Right atrium auricular region (tissue), 2 donors: ENCODE results near the gene CNGA3. TPM values are rescaled to one million over a fixed set of nuclear protein-coding genes. Genes with fewer than 3 reads are reported as not detected.
A peak's percentile ranks its signal among the peaks of the same experiment; 100 is the strongest.

Source experiments
- DNase-seq: peaks from one replicate; pipeline ENCODE4 v3.0.0-alpha.2; 2019; ENCODE audit warnings: low spot score
- H3K27ac ChIP-seq, 2 donors: fragments of 200-600 bp; sonication (generic); 1 replicate in 1 of 2; 2 replicates in 1 of 2; pipeline ENCODE4 v1.5.1; 2016 to 2019
- H3K27me3 ChIP-seq, 2 donors: fragments of 200-600 bp; sonication (generic); one replicate each; pipeline versions ENCODE4 v1.5.1 to v1.6.0; 2017 to 2019
- H3K36me3 ChIP-seq: fragments of 200-600 bp; sonication (generic); one replicate; pipeline ENCODE4 v1.5.1; 2016
- H3K4me1 ChIP-seq, 2 donors: fragments of 200-600 bp; sonication (generic); one replicate each; pipeline versions ENCODE4 v1.5.1 to v1.6.0; 2017 to 2019
- H3K4me3 ChIP-seq, 2 donors: fragments of 200-600 bp; sonication (generic); 1 replicate in 1 of 2; 2 replicates in 1 of 2; pipeline ENCODE4 v1.5.1; 2017 to 2019; ENCODE audit warnings: mild to moderate bottlenecking in 1 of 2, moderate library complexity in 1 of 2
- H3K9me3 ChIP-seq, 2 donors: fragments of 200-600 bp; sonication (generic); one replicate each; pipeline ENCODE4 v1.5.1; 2019
- total RNA-seq, 2 donors: library from RNA; depleted of rRNA; stranded (reverse); fragments of >200 nt; gene quantifications; one replicate each; pipeline ENCODE4 v1.1.0, GENCODE V29; 2016
- TF ChIP-seq, protein P1 (sequence below), 2 donors: fragments of 200-600 bp; sonication (generic); IDR thresholded peaks; one replicate each; pipeline ENCODE4 v1.5.1; 2019; ENCODE audit warnings: antibody characterized with exemption in 2 of 2

CNGA3 gene
- total RNA-seq, 2 donors from 2014 or later: not detected

- no peaks in the 10 kb centered on the region for H3K9me3 ChIP-seq
- H3K36me3 ChIP-seq: no peaks in the 10 kb centered on the region
- H3K27me3 ChIP-seq: no peaks in the 10 kb centered on the region
- H3K27ac ChIP-seq: no peak overlapping the region
- no peak overlapping the region for H3K4me3 ChIP-seq
- peaks cover 0 to 21% of the 10 kb centered on the region in 2 donors for H3K4me1 ChIP-seq
- TF ChIP-seq, protein P1, sequence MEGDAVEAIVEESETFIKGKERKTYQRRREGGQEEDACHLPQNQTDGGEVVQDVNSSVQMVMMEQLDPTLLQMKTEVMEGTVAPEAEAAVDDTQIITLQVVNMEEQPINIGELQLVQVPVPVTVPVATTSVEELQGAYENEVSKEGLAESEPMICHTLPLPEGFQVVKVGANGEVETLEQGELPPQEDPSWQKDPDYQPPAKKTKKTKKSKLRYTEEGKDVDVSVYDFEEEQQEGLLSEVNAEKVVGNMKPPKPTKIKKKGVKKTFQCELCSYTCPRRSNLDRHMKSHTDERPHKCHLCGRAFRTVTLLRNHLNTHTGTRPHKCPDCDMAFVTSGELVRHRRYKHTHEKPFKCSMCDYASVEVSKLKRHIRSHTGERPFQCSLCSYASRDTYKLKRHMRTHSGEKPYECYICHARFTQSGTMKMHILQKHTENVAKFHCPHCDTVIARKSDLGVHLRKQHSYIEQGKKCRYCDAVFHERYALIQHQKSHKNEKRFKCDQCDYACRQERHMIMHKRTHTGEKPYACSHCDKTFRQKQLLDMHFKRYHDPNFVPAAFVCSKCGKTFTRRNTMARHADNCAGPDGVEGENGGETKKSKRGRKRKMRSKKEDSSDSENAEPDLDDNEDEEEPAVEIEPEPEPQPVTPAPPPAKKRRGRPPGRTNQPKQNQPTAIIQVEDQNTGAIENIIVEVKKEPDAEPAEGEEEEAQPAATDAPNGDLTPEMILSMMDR (IDR thresholded peaks at IDR 0.05): no peak
- no peak for DNase-seq
Observed at GRCh38 chr2:98382086-98382485, 35.8 kb downstream of the CNGA3 start.

DNA sequence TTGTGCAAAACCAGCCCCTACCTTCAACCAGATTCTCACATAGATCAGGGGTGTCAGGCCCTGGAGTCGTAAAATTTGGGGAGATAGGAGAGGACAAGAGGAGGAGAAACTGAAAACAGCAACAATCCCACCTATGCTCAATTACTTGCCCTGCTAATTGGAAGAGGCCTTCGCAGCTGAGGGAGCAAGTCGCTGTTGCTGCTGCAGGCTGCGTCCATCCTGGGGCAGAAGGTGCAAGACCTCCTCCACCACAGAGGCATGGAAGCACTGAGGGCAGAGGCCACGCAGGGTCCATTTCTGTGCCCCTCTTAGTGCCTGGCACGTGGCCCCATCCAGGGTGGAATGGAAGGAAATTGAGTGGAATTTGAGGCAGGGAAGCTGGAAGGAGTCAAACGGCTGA is 36.5 kb downstream of the CNGA3 start:
- H3K9me3 ChIP-seq: no peaks in the 10 kb centered on the region
- H3K4me3 ChIP-seq: no peak overlapping the region
- TF ChIP-seq, protein P1 (IDR thresholded peaks at IDR 0.05): no peak
- no peak for DNase-seq
- no peaks in the 10 kb centered on the region for H3K27me3 ChIP-seq
- H3K27ac ChIP-seq: no peak overlapping the region
- H3K36me3 ChIP-seq: no peaks in the 10 kb centered on the region
- H3K4me1 ChIP-seq: peaks cover 0 to 21% of the 10 kb centered on the region in 2 donors

GRCh38 chr2:98383166-98383565 is 36.9 kb downstream of the CNGA3 start:
- Histone ChIP-seq H3K27me3 (no peaks in the 10 kb centered on the region), H3K27ac (no peak overlapping the region), H3K4me3 (no peak overlapping the region), H3K9me3 (no peaks in the 10 kb centered on the region), H3K4me1 (peaks cover 0 to 21% of the 10 kb centered on the region in 2 donors), H3K36me3 (no peaks in the 10 kb centered on the region)
- TF ChIP-seq, protein P1 (IDR thresholded peaks at IDR 0.05): no peak
- no peak for DNase-seq

- no peak overlapping the region for H3K27ac ChIP-seq
- no peaks in the 10 kb centered on the region for H3K36me3 ChIP-seq
- peaks cover 0 to 6% of the 10 kb centered on the region in 2 donors for H3K4me1 ChIP-seq
Observed at GRCh38 chr2:98385050-98385699, 38.9 kb downstream of the CNGA3 start.

DNA sequence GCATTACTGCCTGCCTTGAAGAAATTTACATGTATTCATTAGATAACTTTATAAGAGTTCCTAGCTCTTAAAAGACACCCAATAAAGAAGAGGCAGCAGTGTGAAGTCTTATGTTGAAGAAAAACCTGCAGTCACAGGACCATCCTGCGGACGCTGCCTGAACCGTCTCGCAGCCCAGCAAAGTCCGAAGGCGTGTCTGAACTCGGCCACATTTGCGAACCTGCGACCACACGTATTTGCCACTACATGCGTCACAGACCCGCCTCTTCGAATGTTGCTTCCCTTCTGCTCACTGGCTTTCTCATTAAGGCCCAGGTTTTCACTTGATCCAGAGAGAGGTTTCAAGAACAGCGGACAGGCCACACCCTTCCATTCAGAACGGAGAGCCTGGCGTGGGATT is 41.2 kb downstream of the CNGA3 start:
- Histone ChIP-seq H3K27me3 (no peaks in the 10 kb centered on the region), H3K4me3 (no peak overlapping the region), H3K9me3 (no peaks in the 10 kb centered on the region), H3K27ac (no peak overlapping the region), H3K4me1 (peaks cover 0 to 6% of the 10 kb centered on the region in 2 donors), H3K36me3 (no peaks in the 10 kb centered on the region)
- TF ChIP-seq, protein P1 (IDR thresholded peaks at IDR 0.05): no peak
- no peak for DNase-seq

More at GRCh38 chr2:98385050-98385699, 38.9 kb downstream of the CNGA3 start:
- DNase-seq: peak; percentile 79
- no peak overlapping the region for H3K4me3 ChIP-seq
- H3K9me3 ChIP-seq: no peaks in the 10 kb centered on the region
- TF ChIP-seq, protein P1 (IDR thresholded peaks at IDR 0.05): peak; percentile 83 to 94
- no peaks in the 10 kb centered on the region for H3K27me3 ChIP-seq

DNA sequence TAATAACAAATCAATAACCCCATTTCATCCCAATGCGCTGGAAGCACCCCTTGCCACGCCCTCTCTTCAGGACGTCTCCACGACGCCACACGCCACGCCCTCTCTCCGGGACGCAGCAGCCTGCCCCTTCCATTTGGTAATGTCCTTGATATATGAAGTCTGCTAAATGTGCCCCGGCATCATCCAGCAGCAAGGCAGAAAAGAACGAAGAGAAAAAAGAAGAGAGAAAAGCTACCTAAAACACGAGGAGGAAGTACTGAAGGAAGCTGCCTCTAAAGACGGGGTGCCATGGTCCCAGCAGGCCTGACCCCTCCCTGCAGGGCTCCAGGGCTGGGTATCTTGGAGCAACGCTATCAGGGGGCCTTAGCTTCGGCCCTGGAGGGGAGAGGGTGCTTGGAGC is 41.8 kb downstream of the CNGA3 start:
- H3K4me3 ChIP-seq: no peak overlapping the region
- H3K27ac ChIP-seq: no peak overlapping the region
- DNase-seq: no peak
- H3K27me3 ChIP-seq: no peaks in the 10 kb centered on the region
- no peaks in the 10 kb centered on the region for H3K36me3 ChIP-seq
- TF ChIP-seq, protein P1 (IDR thresholded peaks at IDR 0.05): no peak
- no peaks in the 10 kb centered on the region for H3K9me3 ChIP-seq
- peaks cover 0 to 6% of the 10 kb centered on the region in 2 donors for H3K4me1 ChIP-seq
